Neural cell (in vitro differentiated cells): Measurements from ENCODE around the gene PLEKHA5.

Experiments
- EZH2 ChIP-seq: fragments of 200-600, 300-800 bp; shearing (Covaris generic), sonication (generic); IDR thresholded peaks from 2 replicates; pipeline ENCODE4 v1.6.1; 2014; ENCODE audit warnings: antibody characterized with exemption, low read length, borderline replicate concordance, mild to moderate bottlenecking; ENCODE audit not compliant: insufficient read depth, poor library complexity, severe bottlenecking
- POLR2AphosphoS5 ChIP-seq: IDR thresholded peaks from 2 replicates; pipeline ENCODE4 v1.6.1; 2012

- TF ChIP-seq EZH2 = no peak
- TF ChIP-seq POLR2AphosphoS5 = no peak
Measured at GRCh38 chr12:19189522-19189921, 60.0 kb downstream of the PLEKHA5 start.
